HL-60/S4 treated with retinoic acid at 250 ng/mL for 4 days and 3 days (cell line): ENCODE results near the gene TMEM232.
"Not testable (repeated sequence)": the region's sequence is repeated elsewhere in the genome, so short reads cannot be mapped to it uniquely, and the experiment has no call there.

ENCODE experiments used
- in situ Hi-C: fragments of 300-500 bp; cut with MboI; formaldehyde crosslinking; loops from 2 replicates; pipeline ENCODE4 v1.7.0; 2022; ENCODE audit warnings: low sequenced_read_pairs

The TMEM232 gene

DNA sequence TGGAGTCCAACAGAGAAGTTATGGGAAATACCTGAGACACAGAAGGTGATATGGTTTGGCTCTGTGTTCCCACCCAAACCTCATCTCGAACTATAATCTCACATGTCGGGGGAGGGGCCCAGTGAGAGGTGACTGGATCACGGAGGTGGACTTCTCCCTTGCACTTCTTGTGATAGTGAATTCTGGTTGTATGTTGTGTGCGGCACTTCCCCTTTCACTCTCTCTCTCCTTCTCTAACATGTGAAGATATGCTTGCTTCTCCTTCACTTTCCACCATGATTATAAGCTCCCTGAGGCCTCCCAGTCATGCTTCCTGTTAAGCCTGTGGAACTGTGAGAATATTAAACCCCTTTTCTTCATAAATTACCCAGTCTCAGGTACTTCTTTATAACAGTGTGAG, 96.1 kb downstream of the TMEM232 start:
- in situ Hi-C loops: no loop called here

DNA sequence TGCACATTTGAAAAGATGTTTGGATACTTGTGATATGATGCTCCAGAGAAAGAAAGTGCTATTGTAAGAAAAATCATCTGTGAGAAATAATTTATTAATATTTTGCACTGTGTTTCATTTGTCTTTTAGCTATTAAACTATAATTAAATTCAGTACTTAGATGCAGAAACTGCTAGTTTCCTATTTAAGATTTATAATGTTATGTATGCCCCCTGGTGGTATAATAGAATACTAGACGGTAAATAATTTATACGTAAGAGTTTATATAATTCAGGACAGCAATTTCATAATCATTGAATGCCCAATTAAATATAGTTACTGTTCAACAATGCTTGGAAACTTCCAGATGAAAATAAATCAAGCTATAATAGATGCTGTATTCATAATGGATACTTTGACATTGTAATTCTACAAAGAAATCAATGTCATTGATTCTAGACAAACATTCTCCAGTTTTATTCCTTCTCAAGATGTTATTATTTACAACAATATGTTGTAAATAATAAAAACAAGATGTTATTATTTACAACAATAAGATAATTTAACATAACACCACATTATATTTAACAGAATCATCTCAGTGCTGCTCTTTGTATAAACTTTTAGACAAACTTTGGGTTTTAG, 101.0 kb downstream of the TMEM232 start:
- in situ Hi-C loops: no loop called here

DNA sequence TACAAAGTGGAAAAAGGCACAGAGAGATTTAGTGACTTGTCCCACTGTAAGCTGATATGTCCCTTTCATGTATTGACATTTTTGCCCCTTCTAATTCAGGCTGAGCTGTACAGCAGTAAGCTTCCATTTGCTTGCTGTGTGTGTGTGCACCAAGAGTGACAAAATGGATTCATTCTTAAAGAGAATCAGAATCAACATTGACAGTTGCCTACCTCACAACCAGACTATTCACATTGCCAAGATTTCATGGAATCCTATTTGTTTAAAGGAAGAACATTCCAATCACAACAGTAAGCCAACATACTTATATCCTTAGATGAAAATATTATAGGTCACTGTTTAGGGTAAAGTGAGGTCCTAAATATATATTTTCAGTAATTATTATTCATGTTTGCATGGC, 102.6 kb downstream of the TMEM232 start:
- in situ Hi-C loops: no loop called here

DNA sequence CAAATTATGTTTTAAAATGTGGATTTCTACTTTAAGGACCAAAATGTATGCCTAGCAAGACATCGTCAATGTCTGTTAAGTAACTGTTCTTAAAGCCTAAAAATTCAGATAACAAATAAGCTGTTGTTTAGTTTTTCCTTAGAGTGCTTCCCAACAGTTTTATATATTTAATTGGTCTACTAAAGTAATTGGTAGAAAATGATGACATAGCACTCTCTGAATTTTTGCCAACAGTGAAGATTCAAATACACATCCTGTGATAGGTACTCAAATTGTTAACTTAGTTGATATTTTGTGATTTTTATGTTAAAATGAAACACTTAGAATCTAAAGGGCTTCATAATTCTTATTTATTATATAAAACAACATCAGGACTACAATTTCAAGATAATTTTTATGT, 107.5 kb downstream of the TMEM232 start:
- in situ Hi-C loops: no loop called here

DNA sequence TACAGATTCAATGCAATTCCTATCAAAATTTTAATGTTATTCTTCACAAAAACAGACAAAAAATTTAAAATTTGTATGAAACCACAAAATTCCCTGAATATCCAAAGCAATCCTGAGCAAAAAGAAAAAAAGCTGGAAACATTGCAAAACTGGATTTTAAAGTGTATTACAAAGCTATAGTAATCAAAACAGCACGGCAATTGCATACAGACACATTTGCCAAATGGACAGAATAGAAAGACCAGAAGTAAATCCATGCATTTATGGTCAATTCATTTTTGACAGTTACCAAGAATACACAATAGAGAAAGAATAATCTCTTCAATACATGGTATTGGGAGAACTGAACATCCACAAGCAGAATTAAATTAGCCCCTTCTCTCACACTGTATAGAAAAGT, 110.5 kb downstream of the TMEM232 start:
- in situ Hi-C loops: no loop called here

DNA sequence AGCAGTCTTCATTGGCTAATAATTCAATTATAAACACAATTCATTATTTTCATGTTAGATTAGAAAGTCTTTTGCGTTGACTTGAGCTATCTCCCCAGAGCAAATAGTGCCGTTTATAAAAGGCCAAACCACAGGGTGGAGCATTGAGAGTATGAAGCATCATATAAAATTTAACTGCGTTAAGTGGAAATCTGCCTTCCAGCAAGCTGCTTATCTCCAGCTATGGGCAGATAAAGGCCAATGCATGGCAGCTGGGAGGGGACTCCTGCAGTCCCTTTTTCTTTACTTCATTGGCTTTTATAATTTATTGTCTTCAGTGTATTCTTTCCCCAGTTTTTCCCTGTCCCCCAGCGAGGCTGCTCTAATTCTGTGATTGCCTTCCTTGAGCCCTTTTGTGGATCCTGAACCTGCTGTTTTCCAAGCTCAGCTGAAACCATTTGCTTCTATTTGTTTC, 113.7 kb downstream of the TMEM232 start:
- in situ Hi-C loops: no loop called here

DNA sequence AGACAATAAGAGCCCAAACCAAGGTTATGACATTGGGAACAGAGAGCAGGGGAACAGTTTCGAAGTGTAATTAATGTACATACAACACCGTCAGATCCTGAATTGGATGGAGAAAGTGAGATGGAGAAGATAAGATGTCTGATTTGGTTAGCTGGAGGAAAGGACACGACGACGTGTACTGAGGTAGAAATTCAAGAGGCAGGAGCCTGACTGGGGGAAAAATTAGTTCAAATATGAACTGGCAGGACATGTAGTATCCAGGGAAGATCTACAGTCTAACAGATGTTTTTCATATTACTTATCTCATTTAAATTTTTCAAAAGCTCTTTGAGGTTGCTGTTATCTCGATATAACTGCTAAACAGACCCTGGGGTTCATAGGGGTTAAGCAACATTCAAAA, 114.7 kb downstream of the TMEM232 start:
- in situ Hi-C loops: no loop called here

DNA sequence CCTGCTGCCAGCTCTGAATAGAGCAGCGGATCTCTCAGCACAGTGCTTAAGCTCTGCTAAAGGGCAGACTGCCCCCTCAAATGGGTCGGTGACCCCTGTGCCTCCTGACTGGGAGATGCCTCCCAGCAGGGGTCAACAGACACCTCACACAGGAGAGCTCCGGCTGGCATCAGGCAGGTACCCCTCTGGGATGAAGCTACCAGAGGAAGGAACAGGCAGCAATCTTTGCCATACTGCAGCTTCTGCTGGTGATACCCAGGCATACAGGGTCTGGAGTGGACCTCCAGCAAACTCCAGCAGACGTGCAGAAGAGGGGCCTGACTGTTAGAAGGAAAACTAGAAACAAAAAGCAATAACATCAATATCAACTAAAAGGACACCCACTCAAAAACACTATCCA, 131.6 kb downstream of the TMEM232 start:
- in situ Hi-C loops: no loop called here

DNA sequence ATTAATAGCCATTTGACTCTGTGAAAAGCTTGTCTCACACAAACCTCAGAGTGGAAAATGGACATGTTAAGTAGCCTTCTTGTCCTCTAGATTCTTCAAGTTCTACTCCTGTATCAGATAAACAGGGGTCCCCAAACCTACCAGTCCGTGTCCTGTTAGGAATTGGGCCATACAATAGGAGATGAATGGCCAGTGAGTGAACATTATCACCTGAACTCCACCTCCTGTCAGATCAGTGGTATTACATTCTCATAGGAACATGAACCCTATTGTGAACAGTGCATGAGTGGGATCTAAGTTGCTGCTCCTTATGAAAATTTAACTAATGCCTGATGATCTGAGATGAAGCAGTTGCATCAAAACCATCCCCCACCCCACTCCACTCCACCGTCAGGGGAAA, 136.3 kb downstream of the TMEM232 start:
- in situ Hi-C loops: no loop called here

DNA sequence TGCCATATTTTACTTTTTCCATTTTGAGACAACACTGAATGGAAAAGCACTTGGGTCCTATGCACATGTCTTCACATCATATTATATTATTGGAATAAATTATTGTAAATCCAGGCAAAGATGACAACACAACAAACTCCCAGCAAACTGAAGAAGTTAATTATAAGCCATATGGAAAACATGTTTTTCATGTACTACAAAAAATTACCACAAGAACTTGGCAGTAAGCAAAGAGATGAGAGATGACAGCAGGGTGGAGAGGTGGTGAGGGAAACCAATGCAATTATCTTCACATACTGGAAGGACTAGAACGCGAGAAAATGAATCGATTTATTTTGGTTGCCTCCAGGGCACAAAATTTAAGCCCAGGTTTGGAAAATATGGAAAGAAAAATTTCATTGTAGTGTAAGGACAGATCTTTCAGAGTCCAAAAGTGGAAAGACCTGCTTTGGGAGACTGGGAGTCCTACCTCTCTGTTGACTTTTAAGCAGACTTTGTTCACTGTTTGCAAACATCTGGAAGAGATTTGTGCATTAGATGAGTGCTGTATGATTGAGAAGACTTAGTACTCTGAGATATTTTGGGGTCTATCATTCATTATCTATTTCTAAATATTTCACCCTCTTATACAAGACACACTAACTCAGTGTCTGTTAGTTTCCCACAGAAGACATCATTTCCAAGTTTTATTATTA, 138.0 kb downstream of the TMEM232 start:
- in situ Hi-C loops: no loop called here

DNA sequence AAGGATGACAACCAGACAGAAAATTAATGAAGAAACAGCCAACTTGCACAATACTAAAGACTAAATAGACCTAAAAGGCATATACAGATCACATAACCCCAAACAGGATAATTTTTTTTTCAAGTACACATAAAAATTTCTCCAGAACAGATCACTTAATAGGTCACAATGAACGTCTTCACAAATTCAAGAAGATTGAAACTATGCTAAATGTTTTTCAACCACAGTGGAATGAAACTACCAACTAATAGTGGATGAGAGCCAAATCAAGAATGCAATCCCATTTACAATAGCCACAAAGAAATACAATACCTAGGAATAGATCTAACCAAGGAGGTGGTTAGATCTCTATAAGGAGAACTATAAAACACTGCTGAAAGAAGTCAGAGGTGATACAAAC, 145.8 kb downstream of the TMEM232 start:
- in situ Hi-C loops: no loop called here

DNA sequence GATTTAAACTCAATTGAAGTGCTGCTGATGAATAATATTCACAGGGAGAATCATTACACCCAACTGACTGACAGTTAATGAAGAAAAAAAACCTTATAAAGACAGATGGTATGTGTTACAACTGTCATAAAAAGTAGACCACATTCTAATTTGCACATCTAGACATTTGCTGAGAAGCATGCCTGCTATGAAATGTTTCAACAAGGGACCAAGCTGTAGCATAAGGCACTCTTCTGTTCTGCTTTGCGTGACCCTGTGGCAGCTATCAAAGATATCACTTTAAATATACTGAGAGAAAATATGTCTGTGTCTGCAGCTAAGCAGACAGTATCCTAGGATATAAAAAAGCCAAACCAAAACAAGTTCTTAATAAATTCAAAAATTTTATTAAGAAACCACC, 153.7 kb downstream of the TMEM232 start:
- in situ Hi-C loops: no loop called here

DNA sequence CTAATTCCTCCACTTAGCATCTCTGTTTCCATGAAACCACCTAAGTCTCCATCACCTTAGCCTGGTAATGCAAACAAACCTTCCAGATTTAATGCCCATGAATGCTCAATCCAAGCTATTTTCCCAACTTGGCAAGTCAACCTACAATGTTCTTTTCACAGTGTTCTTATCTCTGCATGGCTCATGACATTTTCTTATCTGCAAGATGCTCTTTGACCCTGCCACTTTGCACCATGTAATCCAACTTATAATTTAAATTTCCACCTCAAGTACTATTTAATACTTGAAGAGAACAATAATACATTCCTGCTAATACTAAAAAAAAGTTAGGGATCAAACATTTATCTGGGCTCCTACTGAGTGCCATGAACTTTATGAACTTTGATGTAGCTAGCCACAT, 164.3 kb downstream of the TMEM232 start:
- in situ Hi-C loops: no loop called here

DNA sequence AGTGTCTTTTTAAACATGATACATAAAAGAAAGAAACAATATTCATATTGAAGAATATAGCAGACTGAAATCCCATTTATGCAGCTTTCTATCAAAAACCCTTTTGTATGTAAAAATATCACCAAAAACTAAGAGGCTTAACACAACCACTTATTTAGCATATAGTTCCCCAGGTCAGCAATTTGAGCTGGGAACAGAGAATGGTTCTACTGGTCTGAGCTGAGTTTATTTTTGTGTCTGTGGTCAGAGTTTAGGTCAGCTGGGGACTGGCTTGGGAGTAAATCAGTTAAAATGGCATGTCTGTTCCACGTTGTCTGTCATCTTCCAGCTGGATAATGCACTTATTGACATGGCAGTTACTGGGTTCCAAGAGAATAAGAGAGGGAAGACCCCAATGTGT, 165.0 kb downstream of the TMEM232 start:
- in situ Hi-C loops: no loop called here

DNA sequence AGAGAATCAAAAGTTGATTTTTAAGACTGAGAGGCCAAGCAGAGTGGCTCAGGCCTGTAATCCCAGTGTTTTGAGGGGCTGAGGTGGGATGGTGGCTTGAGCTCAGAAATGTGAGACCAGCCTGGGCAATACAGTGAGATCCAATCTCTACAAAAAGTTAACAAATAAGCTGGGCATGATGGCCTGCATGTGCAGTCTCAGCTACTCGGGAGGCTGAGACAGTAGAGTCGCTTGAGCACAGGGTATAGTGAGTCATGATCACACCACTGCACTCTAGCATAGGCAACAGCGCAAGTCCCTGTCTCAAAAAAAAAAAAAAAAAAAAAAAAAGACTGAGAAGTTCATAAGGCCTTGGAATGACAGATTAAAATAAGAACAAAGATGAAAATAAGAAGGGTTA, 177.2 kb downstream of the TMEM232 start:
- in situ Hi-C loops: no loop called here

DNA sequence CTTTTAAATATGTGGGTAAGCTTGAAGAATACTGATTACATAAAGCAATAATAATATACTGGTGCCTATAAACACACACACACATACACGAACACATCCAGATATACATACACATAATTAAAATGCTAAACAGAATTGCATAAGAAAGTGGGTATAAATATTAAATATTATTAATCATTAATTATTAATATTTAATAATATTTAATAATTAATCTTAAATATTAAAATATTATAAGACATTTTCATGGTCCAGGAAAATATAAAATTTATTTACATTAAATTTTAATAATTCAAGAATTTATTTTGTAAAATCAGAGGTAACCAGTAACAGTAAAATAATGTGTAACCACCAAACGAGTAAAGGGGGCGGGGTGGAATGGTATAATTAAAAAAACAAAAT, 178.3 kb downstream of the TMEM232 start:
- in situ Hi-C loops: no loop called here

DNA sequence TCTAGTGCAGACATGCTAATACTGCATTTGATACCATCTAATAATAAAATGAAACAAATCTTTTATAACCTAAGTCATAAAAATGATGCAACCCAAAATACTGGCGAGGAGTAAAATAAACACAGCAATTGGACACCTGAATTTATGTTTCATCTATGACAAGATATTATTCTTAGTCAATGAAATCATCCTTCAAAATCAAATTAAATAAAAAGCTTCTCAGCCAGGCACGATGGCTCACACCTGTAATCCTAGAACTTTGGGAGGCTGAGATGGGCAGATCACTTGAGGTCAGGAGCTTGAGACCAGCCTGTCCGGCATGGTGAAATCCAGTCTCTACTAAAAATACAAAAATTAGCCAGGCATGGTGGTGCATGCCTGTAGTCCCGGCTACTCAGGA, 179.0 kb downstream of the TMEM232 start:
- in situ Hi-C loops: no loop called here

DNA sequence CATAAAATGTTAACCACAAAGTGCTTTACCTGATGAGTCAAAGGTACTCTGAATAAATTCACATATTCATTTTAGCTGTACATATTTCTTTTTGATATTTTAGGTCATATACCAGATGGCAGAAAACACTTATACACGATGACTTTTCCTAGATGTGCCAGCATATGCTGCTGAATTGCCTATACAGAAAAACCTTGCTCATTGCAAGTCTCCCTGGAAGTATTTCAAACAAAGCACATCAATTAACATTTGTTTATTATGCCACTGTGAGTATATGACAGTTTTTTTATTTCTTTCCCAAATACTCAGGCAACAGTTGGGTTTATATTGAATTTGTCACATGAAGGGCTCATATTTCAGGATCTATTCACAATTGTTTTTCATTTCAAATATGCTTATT, 180.8 kb downstream of the TMEM232 start:
- in situ Hi-C loops: no loop called here

DNA sequence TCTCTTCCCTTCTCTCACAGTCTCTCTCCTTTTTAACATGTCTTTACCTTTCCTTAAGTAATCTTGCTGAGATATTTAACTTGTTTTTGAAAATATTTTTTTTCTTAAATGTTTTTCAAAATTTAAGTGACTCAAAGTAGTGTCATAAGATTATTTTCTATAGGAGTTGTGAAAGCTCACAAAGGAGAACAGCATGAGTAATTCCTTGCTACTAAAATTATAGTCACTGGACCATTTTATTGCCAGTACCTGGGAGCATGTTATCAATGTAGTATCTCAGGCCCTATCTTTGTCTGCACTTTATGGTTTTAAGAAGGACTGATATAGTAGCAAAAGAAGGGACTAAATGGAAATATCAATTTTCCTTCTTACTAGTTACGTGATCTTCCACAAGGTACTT, 181.9 kb downstream of the TMEM232 start:
- in situ Hi-C loops: no loop called here

DNA sequence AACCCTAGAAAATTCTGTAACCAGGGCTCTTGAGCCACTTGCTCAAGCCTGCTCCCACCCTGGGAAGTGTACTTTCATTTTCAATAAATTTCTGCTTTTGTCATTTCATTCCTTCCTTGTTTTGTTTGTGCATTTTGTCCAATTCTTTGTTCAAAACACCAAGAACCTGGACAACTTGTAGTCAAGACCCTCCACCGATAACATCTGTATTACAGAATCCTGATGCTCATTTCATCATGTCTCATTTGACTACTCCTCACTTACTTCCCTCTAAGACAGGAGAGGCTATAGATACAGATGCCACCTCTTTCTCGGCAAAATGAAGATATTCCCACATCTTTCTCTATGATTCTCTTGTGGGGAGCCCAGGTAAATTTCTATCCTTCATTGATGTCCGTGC, 183.5 kb downstream of the TMEM232 start:
- in situ Hi-C loops: no loop called here

DNA sequence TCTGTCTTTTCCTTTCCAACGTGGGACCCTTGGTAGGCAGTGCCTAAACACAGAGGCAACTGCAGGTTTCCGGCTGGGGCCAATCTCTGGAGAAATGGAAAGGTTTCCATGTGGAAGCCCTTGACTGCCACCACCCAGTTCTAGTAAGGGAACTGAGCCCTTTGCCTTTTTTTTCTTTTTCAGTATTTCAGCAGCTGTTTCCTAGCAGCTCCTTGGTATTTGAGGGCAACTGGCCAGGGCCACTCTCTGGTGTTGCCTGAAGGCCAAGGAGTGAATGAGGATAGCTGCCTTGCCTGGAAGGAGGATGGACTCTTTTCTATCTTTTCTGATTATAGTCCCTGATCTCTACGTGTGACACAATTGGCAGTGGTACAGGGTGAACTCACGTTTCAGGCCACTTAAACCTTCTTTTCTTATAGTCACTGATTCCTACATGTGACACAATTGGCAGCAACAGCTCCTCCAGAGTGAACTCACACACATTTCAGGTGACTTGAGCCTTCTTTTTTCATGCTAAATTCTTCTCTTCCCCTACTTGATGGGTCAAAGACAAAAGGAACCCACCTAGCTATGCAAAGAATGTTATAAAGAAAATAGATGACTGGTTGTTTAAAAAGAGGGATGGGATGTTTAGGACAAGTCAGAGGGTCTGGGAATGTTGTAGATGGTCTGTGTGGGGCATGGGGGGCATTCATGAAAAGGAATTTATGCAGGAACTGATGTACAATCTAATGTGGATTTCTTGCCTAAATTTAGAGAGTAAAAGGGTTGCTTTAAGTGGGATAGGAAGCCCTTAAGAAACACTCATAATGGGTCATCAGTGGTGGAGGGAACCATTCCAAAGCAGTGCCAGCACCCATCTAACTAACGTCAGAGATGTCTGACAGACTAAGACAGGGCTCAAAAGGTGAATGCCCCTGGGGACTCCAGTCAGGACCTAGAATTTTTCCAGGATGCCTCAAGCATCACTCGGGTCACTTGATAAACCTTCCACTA, 190.1 kb downstream of the TMEM232 start:
- in situ Hi-C loops: no loop called here

DNA sequence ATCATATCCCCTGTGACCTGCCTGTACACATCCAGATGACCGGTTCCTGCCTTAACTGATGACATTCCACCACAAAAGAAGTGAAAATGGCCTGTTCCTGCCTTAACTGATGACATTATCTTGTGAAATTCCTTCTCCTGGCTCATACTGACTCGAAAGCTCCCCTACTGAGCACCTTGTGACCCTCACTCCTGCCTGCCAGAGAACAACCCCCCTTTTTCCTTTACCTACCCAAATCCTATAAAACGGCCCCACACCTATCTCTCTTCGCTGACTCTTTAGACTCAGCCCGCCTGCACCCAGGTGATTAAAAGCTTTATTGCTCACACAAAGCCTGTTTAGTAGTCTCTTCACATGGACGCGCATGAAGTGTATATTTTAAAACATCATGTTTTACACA, 191.3 kb downstream of the TMEM232 start:
- in situ Hi-C loops: not testable (repeated sequence)
